Right cardiac atrium (tissue), 5 donors: Measurements from ENCODE around the gene CPXM1. TPM values are rescaled to one million over a fixed set of nuclear protein-coding genes. Genes with fewer than 3 reads are reported as not detected.
"Not testable (repeated sequence)": the region's sequence is repeated elsewhere in the genome, so short reads cannot be mapped to it uniquely, and the experiment has no call there.

Source experiments
- ATAC-seq, 2 donors: fragments of 200-7000 bp; cut with Tn5 transposase; one replicate each; pipeline versions ENCODE4 v1.8.0 to v1.9.1; 2020; ENCODE audit warnings: moderate library complexity in 2 of 2, mild to moderate bottlenecking in 1 of 2
- DNase-seq, 3 donors: peaks; one replicate each; pipeline ENCODE4 v3.0.0-alpha.2; 2020
- H3K27ac ChIP-seq: one replicate; pipeline ENCODE4 v1.5.1; 2013; ENCODE audit warnings: mild to moderate bottlenecking, low read length, control low read depth, moderate library complexity
- H3K27me3 ChIP-seq: one replicate; pipeline ENCODE4 v1.6.1; 2013; ENCODE audit not compliant: control insufficient read depth, insufficient read depth
- H3K4me1 ChIP-seq: one replicate; pipeline ENCODE4 v1.6.1; 2013; ENCODE audit warnings: low read length; ENCODE audit not compliant: control insufficient read depth, insufficient read depth
- H3K4me3 ChIP-seq: one replicate; pipeline ENCODE4 v1.5.1; 2013; ENCODE audit warnings: low read length, control low read depth
- H3K9me3 ChIP-seq: one replicate; pipeline ENCODE4 v1.6.1; 2013; ENCODE audit warnings: low read length; ENCODE audit not compliant: control insufficient read depth
- WGBS: extraction: QIAGEN DNeasy Blood & Tissue Kit; methylation state at CpG from one replicate; pipeline ENCODE4 v1.1.7; 2013; 5-methylcytosine and 5-hydroxymethylcytosine counted together
- intact Hi-C, 4 donors: fragments of 100-400 bp; cut with DNase I; formaldehyde crosslinking; loops; one replicate each; pipeline versions ENCODE4 v1.11.0 to v1.14.0; 2022 to 2023
- polyA plus RNA-seq: library from polyadenylated mRNA; stranded (reverse); fragments of 200-250 nt; gene quantifications from one replicate; pipeline ENCODE4 v1.2.3, GENCODE V29; 2013
- total RNA-seq, 4 donors: library from RNA; stranded (reverse); fragmentation: NEBNext Ultra II Directional; extraction: Animal tissue kit (Norgen Biotek cat#: 25700); gene quantifications; one replicate each; pipeline ENCODE4 v1.2.1, GENCODE V29; 2021
- donor health status: healthy with polysubstance abuse.
- donor health status: DM: no; HTN: yes; CAD: no.
- donor health status: DM: no; HTN: no; CAD: no.
- donor health status: DM: no; HTN: yes; CAD: no; lungs with severe emphysema.
- donor health status: DM: yes; HTN: yes; CAD: no.

CPXM1 gene
- total and polyA plus RNA-seq, 5 donors: 0.53 to 3.0 (median 1.2) TPM

GRCh38 chr20:2838170-2838797 is 37.9 kb upstream of the CPXM1 start:
- WGBS: 96% methylated on average over 19 of the region's 19 CpGs

GRCh38 chr20:2837221-2837960 is 37.0 kb upstream of the CPXM1 start:
- WGBS: 89% methylated on average over 6 of the region's 6 CpGs
- Histone ChIP-seq H3K27me3 (no peaks in the 10 kb centered on the region), H3K4me3 (no peak overlapping the region), H3K9me3 (no peaks in the 10 kb centered on the region), H3K4me1 (no peaks in the 10 kb centered on the region), H3K27ac (no peak overlapping the region)
- intact Hi-C loops: no loop called here
- ATAC-seq: no peak
- DNase-seq: no peak

More at GRCh38 chr20:2838170-2838797, 37.9 kb upstream of the CPXM1 start:
- Histone ChIP-seq H3K9me3 (no peaks in the 10 kb centered on the region), H3K4me3 (no peak overlapping the region), H3K4me1 (no peaks in the 10 kb centered on the region), H3K27ac (no peak overlapping the region), H3K27me3 (no peaks in the 10 kb centered on the region)
- DNase-seq: no peak
- intact Hi-C loops: no loop called here
- no peak for ATAC-seq

DNA sequence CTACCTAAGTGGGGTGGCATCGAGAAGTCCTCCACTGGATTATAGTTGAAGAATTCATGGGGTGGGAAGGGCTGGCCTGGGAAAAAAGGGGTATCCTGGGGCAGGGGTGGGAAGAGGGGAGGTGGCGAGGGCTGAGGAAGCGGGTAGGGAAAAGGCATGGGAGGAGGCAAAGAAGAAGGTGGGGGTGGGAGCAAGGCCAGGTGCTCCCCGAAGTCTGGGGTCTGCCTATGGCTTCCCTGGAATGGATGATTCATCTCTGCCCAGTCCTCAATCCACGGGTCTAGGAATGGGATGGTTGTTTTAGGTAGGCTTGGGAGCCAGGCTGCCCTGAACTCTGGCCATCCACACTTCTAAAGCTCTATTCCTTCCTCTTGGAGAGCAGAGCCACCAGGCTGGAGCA is 35.6 kb upstream of the CPXM1 start:
- H3K27ac ChIP-seq: no peak overlapping the region
- H3K4me3 ChIP-seq: no peak overlapping the region
- no peaks in the 10 kb centered on the region for H3K9me3 ChIP-seq
- intact Hi-C loops: no loop called here
- WGBS: 82% methylated on average over 5 of the region's 5 CpGs
- ATAC-seq (no peak), DNase-seq (no peak)
- H3K4me1 ChIP-seq: no peaks in the 10 kb centered on the region
- no peaks in the 10 kb centered on the region for H3K27me3 ChIP-seq

DNA sequence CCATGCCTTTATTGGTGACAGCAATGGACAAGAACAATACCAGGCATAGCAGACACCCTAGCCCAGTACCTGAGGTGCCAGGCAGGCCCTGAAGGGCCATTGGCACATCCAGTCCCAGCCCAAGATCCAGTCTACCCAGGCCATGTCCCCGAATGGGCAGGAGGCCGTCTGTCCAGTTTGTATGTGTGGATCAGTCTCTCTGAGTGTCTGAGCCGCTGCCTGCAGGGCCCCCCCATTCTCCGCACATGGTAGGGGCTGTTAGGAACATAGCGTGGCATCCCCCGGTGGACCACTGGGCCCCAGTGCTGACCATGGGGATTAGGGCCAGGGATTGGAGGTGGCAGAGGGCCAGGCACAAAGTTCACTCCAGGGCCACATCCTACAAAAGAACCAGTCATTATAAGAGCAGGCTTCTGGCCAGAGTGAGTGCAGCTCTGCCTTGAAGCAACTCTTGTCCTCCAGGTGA is 34.9 kb upstream of the CPXM1 start:
- H3K27ac ChIP-seq: no peak overlapping the region
- intact Hi-C loops: no loop called here
- DNase-seq: no peak
- 91% methylated on average over 6 of the region's 6 CpGs for WGBS
- no peak for ATAC-seq
- no peaks in the 10 kb centered on the region for H3K27me3 ChIP-seq
- H3K9me3 ChIP-seq: no peaks in the 10 kb centered on the region
- H3K4me3 ChIP-seq: no peak overlapping the region
- H3K4me1 ChIP-seq: no peaks in the 10 kb centered on the region

DNA sequence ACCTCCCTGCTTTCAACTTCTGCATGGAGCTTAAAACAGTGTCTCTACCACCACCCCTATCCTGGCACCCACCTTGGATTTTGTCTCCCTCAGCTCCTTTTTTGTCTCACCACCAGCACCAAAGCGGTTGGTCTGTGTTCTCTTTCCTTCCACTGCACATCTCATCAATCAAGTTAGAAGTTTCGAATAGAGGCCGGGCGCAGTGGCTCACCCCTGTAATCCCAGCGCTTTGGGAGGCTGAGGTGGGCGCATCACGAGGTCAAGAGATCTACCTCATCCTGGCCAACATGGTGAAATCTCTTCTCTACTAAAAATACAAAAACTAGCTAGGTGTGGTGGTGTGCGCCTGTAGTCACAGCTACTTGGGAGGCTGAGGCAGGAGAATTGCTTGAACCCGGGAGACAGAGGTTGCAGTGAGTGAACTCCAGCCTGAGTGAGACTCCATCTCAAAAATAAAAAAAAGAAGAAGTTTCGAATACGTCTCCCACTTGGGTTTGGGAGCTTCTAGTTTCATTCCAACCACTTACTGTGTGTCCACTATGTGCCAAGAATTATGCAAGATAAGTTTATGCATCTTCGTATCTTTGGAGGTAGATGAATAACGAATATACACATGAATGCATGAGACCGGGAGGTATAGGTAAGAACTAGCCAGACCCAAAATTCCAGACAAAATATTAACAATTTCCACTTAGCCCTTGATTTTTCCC is 34.1 kb upstream of the CPXM1 start:
- H3K27me3 ChIP-seq: no peaks in the 10 kb centered on the region
- no peak overlapping the region for H3K4me3 ChIP-seq
- no peak for ATAC-seq
- intact Hi-C loops: no loop called here
- H3K27ac ChIP-seq: no peak overlapping the region
- 89% methylated on average over 14 of the region's 14 CpGs for WGBS
- no peaks in the 10 kb centered on the region for H3K9me3 ChIP-seq
- H3K4me1 ChIP-seq: no peaks in the 10 kb centered on the region
- no peak for DNase-seq

DNA sequence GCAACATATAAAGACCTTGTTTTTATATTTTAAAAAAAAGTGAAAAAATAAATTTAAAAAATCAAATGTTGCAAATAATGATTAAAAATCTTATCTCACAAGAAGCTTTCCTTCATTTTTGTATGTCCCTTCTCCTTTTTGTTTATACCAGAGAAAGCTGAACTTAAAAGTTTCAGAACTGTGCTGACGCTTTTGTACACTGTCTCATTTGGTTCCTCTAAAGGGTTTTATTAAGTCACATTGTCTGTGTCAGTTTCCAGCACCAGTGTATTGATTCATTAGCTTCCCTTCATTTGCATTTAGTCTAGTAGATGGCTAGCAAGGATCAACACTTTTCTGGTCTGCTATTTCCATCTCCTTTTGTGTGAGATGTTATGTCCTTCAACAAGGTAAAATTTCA is 33.3 kb upstream of the CPXM1 start:
- 73% methylated on average over 1 of the region's 1 CpG for WGBS
- H3K9me3 ChIP-seq: no peaks in the 10 kb centered on the region
- intact Hi-C loops: no loop called here

DNA sequence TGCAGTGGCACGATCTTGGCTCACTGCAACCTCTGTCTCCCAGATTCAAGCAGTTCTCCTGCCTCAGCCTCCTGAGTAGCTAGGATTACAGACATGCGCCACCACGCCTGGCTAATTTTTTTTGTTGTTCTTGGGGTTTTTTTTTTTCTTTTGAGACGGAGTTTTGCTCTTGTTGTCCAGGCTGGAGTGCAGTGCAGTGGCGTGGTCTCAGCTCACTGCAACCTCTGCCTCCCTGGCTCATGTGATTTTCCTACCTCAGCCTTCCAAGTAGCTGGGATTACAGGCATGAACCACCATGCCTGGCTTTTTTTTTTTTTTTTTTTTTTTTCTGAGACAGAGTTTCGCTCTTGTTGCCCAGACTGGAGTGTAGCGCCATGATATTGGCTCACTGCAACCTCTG is 30.8 kb upstream of the CPXM1 start:
- H3K4me1 ChIP-seq, ATAC-seq, intact Hi-C loops, H3K27me3 ChIP-seq, DNase-seq, H3K9me3 ChIP-seq, H3K27ac ChIP-seq, H3K4me3 ChIP-seq: not testable (repeated sequence)
- 90% methylated on average over 7 of the region's 7 CpGs for WGBS

More for the DNA sequence above, 33.3 kb upstream of the CPXM1 start:
- no peak overlapping the region for H3K4me3 ChIP-seq
- H3K27me3 ChIP-seq: no peaks in the 10 kb centered on the region
- ATAC-seq: no peak
- no peaks in the 10 kb centered on the region for H3K4me1 ChIP-seq
- no peak overlapping the region for H3K27ac ChIP-seq
- no peak for DNase-seq

GRCh38 chr20:2829376-2829775 is 28.9 kb upstream of the CPXM1 start:
- Histone ChIP-seq H3K4me1 (no peaks in the 10 kb centered on the region), H3K4me3 (no peak overlapping the region), H3K9me3 (no peaks in the 10 kb centered on the region), H3K27ac (no peak overlapping the region), H3K27me3 (no peaks in the 10 kb centered on the region)
- WGBS: 74% methylated on average over 6 of the region's 6 CpGs
- ATAC-seq: no peak
- no peak for DNase-seq
- intact Hi-C loops: no loop called here

- no peaks in the 10 kb centered on the region for H3K27me3 ChIP-seq
- no peak for ATAC-seq
- intact Hi-C loops: no loop called here
- H3K27ac ChIP-seq: no peak overlapping the region
- no peak for DNase-seq
- H3K4me3 ChIP-seq: no peak overlapping the region
- no peaks in the 10 kb centered on the region for H3K4me1 ChIP-seq
- 89% methylated on average over 4 of the region's 4 CpGs for WGBS
- no peaks in the 10 kb centered on the region for H3K9me3 ChIP-seq
These were observed 26.2 kb upstream of the CPXM1 start for GRCh38 chr20:2826655-2827054.

DNA sequence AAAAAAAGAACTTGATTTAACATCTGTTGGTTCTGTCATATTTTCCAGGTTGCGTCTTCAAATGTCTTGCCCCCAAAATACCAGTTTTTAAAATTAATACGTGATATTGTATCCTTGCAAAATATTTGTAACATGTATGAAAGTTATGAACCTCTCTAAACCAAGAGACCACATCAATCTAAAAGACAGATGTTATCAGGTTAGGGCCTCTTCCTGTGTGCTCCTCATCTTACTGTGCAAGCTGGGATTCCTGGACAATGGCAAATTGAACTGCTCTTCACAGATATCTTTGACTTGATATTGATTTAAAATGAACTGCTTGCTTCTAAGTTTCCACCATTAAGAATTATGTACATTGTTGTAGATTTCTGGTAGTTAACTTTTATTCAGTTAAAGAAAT is 25.3 kb upstream of the CPXM1 start:
- Histone ChIP-seq H3K4me3 (no peak overlapping the region), H3K9me3 (no peaks in the 10 kb centered on the region), H3K27ac (no peak overlapping the region), H3K4me1 (no peaks in the 10 kb centered on the region), H3K27me3 (no peaks in the 10 kb centered on the region)
- intact Hi-C loops: no loop called here
- 85% methylated on average over 2 of the region's 2 CpGs for WGBS
- no peak for ATAC-seq
- DNase-seq: no peak

DNA sequence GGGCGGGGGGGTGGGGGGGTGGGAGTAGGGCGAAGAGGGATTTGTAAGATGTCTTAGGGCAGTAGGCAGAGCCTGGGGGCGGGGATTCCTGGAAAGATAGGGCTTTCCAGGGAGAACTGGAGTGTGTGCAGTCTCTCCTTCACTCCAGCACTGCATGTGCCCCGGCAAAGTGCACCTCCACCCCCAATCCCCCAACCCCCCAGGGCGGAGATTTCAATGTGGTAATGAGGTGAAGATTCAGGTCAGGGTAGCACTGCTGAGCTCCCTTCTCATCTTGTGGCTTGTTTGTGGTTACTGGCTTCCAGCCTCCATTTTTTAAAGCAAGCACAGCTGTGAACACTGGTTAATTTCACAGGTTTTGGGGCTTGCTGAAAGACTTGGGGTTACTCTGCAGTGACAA is 21.6 kb upstream of the CPXM1 start:
- H3K4me3 ChIP-seq: no peak overlapping the region
- intact Hi-C loops: no loop called here
- ATAC-seq: no peak
- H3K4me1 ChIP-seq: no peaks in the 10 kb centered on the region
- no peaks in the 10 kb centered on the region for H3K9me3 ChIP-seq
- WGBS: 33% methylated on average over 5 of the region's 5 CpGs
- H3K27me3 ChIP-seq: no peaks in the 10 kb centered on the region
- no peak overlapping the region for H3K27ac ChIP-seq
- no peak for DNase-seq
